Measurements from ENCODE around the gene ERCC1.

Gene ERCC1

GRCh38 chr19:45358213-45358792 is 65.4 kb downstream of the ERCC1 start:
- no peak for DNase-seq

GRCh38 chr19:45357445-45357783 is 66.3 kb downstream of the ERCC1 start:
- DNase-seq: no peak
